ENCODE results near the gene CD19. TPM values are rescaled to one million over a fixed set of nuclear protein-coding genes. Genes with fewer than 3 reads are reported as not detected.

The CD19 gene
- total and polyA plus RNA-seq, 2 of the 8 experiments (the other 6 are each of a cell fraction or from before 2014, with no cell fraction given), result 0.57 to 0.65 TPM

DNA sequence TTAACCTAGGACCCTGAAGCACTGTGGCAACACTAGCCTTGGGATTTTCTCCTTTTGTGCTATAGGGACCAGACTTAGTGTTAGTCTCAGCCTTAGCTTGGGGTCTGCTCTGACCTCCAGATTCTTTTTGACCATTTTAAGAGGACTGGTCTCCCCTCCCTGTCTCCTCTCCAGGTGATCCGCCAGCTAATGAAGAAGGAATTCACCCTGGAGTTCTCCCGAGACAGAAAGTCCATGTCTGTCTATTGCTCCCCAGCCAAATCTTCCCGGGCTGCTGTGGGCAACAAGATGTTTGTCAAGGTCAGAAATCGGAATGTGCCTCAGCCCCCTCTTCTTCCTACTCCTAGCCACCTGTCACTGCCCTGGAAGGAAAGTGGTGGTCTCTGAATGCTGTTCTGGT is 33.9 kb upstream of the CD19 start:
- H4K5ac ChIP-seq (ENCODE audit: insufficient read length, low read depth, low read length), result no peak overlapping the region
- DNase-seq (ENCODE audit: low read depth in 1 of 2, low spot score in 2 of 2) (no peak), FAIRE-seq (no peak)
- H2BK15ac ChIP-seq (ENCODE audit: low read length), result no peak overlapping the region
- H3K36me3 ChIP-seq (ENCODE audit: control insufficient read depth in 2 of 4, insufficient read depth in 4 of 4, low read length in 3 of 4), result no peaks in the 10 kb centered on the region
- no peak overlapping the region for H3K56ac ChIP-seq (replicated peaks; ENCODE audit: insufficient read length, low read depth, low read length)
- no peak overlapping the region for H3K14ac ChIP-seq (ENCODE audit: insufficient read length)
- WGBS, 2 experiments (ENCODE audit: extremely low coverage in 1 of 2, insufficient coverage in 1 of 2, insufficient read length in 1 of 2, insufficient replicate concordance in 2 of 2, low coverage in 1 of 2, low lambda C conversion rate in 2 of 2, missing lambda C conversion rate in 1 of 2), result 85% methylated on average over 4 of the region's 4 CpGs; no CpG with 5 or more reads in 1 of the 2 experiments
- no peak overlapping the region for H2AK5ac ChIP-seq (ENCODE audit: low read depth, low read length)
- ChIA-PET CTCF (ENCODE audit: partially characterized antibody) (interaction anchor here (0.6 to 1.4 kb wide), 5 partner anchors 9 to 233 kb away, joined by 3 to 4 read pairs (median 3); no protein-coding TSS in a partner anchor), POLR2A (ENCODE audit: partially characterized antibody) (interaction anchor here (1.0 to 2.1 kb wide), 4 partner anchors 11 to 18 kb away, joined by 3 to 7 read pairs (median 5); no protein-coding TSS in a partner anchor)
- H2BK5ac ChIP-seq (ENCODE audit: low read depth, low read length), result no peak overlapping the region; the same call in 1 of the 2 replicates
- no peak overlapping the region for H4K91ac ChIP-seq (replicated peaks; ENCODE audit: insufficient read length, low read length)
- H2BK12ac ChIP-seq (ENCODE audit: low read depth, low read length), result no peak overlapping the region
- no peaks in the 10 kb centered on the region; a peak in 1 of 7 replicates for H3K4me1 ChIP-seq (replicated peaks in 1 of 4; ENCODE audit: control insufficient read depth in 3 of 4, insufficient read depth in 4 of 4, low read length in 3 of 4)
- peaks cover 0 to 2% of the 10 kb centered on the region in 2 experiments for H4K20me1 ChIP-seq (replicated peaks in 1 of 2; ENCODE audit: control insufficient read depth in 1 of 2, insufficient read depth in 2 of 2, low read length in 2 of 2)
- no peak overlapping the region for H2BK120ac ChIP-seq (replicated peaks; ENCODE audit: low read depth, low read length)
- no peak overlapping the region for H2AFZ ChIP-seq (ENCODE audit: low read length)
- no peak overlapping the region for H3K23ac ChIP-seq (ENCODE audit: insufficient read length)
- no peak overlapping the region for H3K4ac ChIP-seq (replicated peaks; ENCODE audit: insufficient read length, low read depth, low read length)
- no peak overlapping the region for H3K4me2 ChIP-seq (ENCODE audit: insufficient read depth in 1 of 2, low read depth in 2 of 2, low read length in 2 of 2)
- no peaks in the 10 kb centered on the region for H3K9me3 ChIP-seq (ENCODE audit: insufficient read depth in 2 of 2, low read depth in 1 of 2, low read length in 1 of 2)
- no peaks in the 10 kb centered on the region for H3K79me2 ChIP-seq (ENCODE audit: control insufficient read depth in 1 of 2, insufficient read depth in 2 of 2, low read length in 2 of 2)
- H3K23me2 ChIP-seq (ENCODE audit: low read depth, low read length), result no peaks in the 10 kb centered on the region
- no peak overlapping the region for H3K9ac ChIP-seq (replicated peaks in 1 of 4; ENCODE audit: extremely low read depth in 1 of 4, low read depth in 3 of 4, low read length in 3 of 4)
- H4K8ac ChIP-seq (ENCODE audit: extremely low read depth, insufficient read depth, low read length), result no peak overlapping the region
- no peak overlapping the region for H3K27ac ChIP-seq (ENCODE audit: low read depth, low read length)
- no peaks in the 10 kb centered on the region for H3K27me3 ChIP-seq (replicated peaks in 1 of 4; ENCODE audit: control insufficient read depth in 3 of 4, extremely low read depth in 1 of 4, insufficient read depth in 3 of 4, low read length in 3 of 4)
- no peaks in the 10 kb centered on the region for H3K79me1 ChIP-seq (ENCODE audit: low read depth, low read length)
- H3K4me3 ChIP-seq (ENCODE audit: extremely low read depth in 1 of 4, insufficient read depth in 2 of 4, low read depth in 3 of 4, low read length in 4 of 4), result no peak overlapping the region
- no peak overlapping the region for H3K18ac ChIP-seq (ENCODE audit: extremely low read depth, low read length)
- H2BK20ac ChIP-seq (ENCODE audit: low read length), result no peak overlapping the region
- TF ChIP-seq FOSL1 (IDR thresholded peaks at IDR 0.05; ENCODE audit: insufficient read depth, low read depth, low read length), result no peak
- no peak for TF ChIP-seq GTF2F1 (IDR thresholded peaks at IDR 0.05; ENCODE audit: borderline replicate concordance, low read depth, low read length)
- no peak for TF ChIP-seq SIN3A (conservative IDR thresholded peaks at IDR 0.05 in 1 of 2, IDR thresholded peaks at IDR 0.05 in 1 of 2; ENCODE audit: low read depth in 1 of 2, low read length in 2 of 2)
- no peak for TF ChIP-seq BRCA1 (IDR thresholded peaks at IDR 0.05; ENCODE audit: low read depth, low read length)
- no peak for TF ChIP-seq BCL11A (IDR thresholded peaks at IDR 0.05; ENCODE audit: low read depth in 2 of 2, low read length in 2 of 2)

All from H1 (cell line).